NOMO-1 (cell line): ENCODE data around the gene BFSP1.

Source experiments
- DNase-seq, 2 experiments: peaks; one replicate each; lab custom pipeline; 2025; ENCODE audit not compliant: unreplicated experiment in 2 of 2; lab: John Stamatoyannopoulos, UW

Gene BFSP1

GRCh38 chr20:17524560-17524959, 6.6 kb downstream of the BFSP1 start:
- no peak for DNase-seq

GRCh38 chr20:17523326-17523725, 7.9 kb downstream of the BFSP1 start:
- DNase-seq = no peak

- DNase-seq = no peak
Measured at GRCh38 chr20:17522528-17522927, 8.7 kb downstream of the BFSP1 start.

- no peak for DNase-seq
Measured at GRCh38 chr20:17520583-17520982, 10.6 kb downstream of the BFSP1 start.

GRCh38 chr20:17519606-17520285, 11.4 kb downstream of the BFSP1 start:
- no peak for DNase-seq

- peak in 1 of 2 experiments; percentile 6 for DNase-seq
Measured at GRCh38 chr20:17518339-17519052, 12.7 kb downstream of the BFSP1 start.

GRCh38 chr20:17515053-17515452, 16.1 kb downstream of the BFSP1 start:
- no peak for DNase-seq

- DNase-seq = no peak
Measured at GRCh38 chr20:17513939-17514338, 17.2 kb downstream of the BFSP1 start.

- no peak for DNase-seq
Measured at GRCh38 chr20:17511401-17511800, 19.8 kb downstream of the BFSP1 start.

- no peak for DNase-seq
Measured at GRCh38 chr20:17510548-17510947, 20.6 kb downstream of the BFSP1 start.

- DNase-seq = no peak
Measured at GRCh38 chr20:17508756-17509155, 22.4 kb downstream of the BFSP1 start.

GRCh38 chr20:17507531-17507930, 23.6 kb downstream of the BFSP1 start:
- no peak for DNase-seq

- DNase-seq = no peak
Measured at GRCh38 chr20:17507032-17507431, 24.1 kb downstream of the BFSP1 start.

- DNase-seq = no peak
Measured at GRCh38 chr20:17505636-17506517, 25.3 kb downstream of the BFSP1 start.

- peak; percentile 56 to 73 for DNase-seq
Measured at GRCh38 chr20:17504898-17505635, 26.1 kb downstream of the BFSP1 start.

- no peak for DNase-seq
Measured at GRCh38 chr20:17504066-17504897, 26.9 kb downstream of the BFSP1 start.

- no peak for DNase-seq
Measured at GRCh38 chr20:17503301-17504065, 27.7 kb downstream of the BFSP1 start.

- no peak for DNase-seq
Measured at GRCh38 chr20:17502105-17502504, 29.1 kb downstream of the BFSP1 start.

GRCh38 chr20:17501701-17502100, 29.5 kb downstream of the BFSP1 start:
- no peak for DNase-seq
